Glutamatergic neuron (in vitro differentiated cells): ENCODE results near the gene HK1. TPM values are rescaled to one million over a fixed set of nuclear protein-coding genes. Genes with fewer than 3 reads are reported as not detected.
A peak's percentile ranks its signal among the peaks of the same experiment; 100 is the strongest.
"Not testable (repeated sequence)": the region's sequence is repeated elsewhere in the genome, so short reads cannot be mapped to it uniquely, and the experiment has no call there.

ENCODE experiments used
- DNase-seq: peaks from one replicate; pipeline ENCODE4 v3.0.0; 2022
- H3K27ac Mint-ChIP-seq: one replicate; pipeline ENCODE4 v1.8.0; 2020; ENCODE audit warnings: mild to moderate bottlenecking, mixed read lengths, inconsistent platforms; ENCODE audit not compliant: unreplicated experiment
- H3K27me3 Mint-ChIP-seq: one replicate; pipeline ENCODE4 v1.8.0; 2020; ENCODE audit warnings: mild to moderate bottlenecking, moderate library complexity, mixed read lengths, inconsistent platforms; ENCODE audit not compliant: unreplicated experiment
- H3K36me3 Mint-ChIP-seq: one replicate; pipeline ENCODE4 v1.8.0; 2020; ENCODE audit warnings: mild to moderate bottlenecking, mixed read lengths, inconsistent platforms; ENCODE audit not compliant: unreplicated experiment
- H3K4me1 Mint-ChIP-seq: one replicate; pipeline ENCODE4 v1.8.0; 2020; ENCODE audit warnings: mild to moderate bottlenecking, low read depth, mixed read lengths, inconsistent platforms; ENCODE audit not compliant: unreplicated experiment
- H3K4me3 Mint-ChIP-seq: one replicate; pipeline ENCODE4 v1.8.0; 2020; ENCODE audit warnings: mild to moderate bottlenecking, mixed read lengths, inconsistent platforms; ENCODE audit not compliant: unreplicated experiment
- H3K9me3 Mint-ChIP-seq: one replicate; pipeline ENCODE4 v1.8.0; 2020; ENCODE audit warnings: mild to moderate bottlenecking, moderate library complexity, mixed read lengths, inconsistent platforms; ENCODE audit not compliant: unreplicated experiment
- total RNA-seq: library from RNA; stranded (reverse); fragmentation: NEBNext Ultra II Directional; extraction: Animal tissue kit (Norgen Biotek cat#: 25700); gene quantifications from one replicate; pipeline ENCODE4 v1.2.1, GENCODE V29; 2021; ENCODE audit not compliant: unreplicated experiment
- TF ChIP-seq, protein P1 (sequence below): fragments of 200-600 bp; sonication (generic); IDR thresholded peaks from one replicate; pipeline ENCODE4 v1.5.0; 2021; ENCODE audit not compliant: partially characterized antibody, unreplicated experiment

The HK1 gene
- total RNA-seq, 1 donor from 2014 or later: 240 TPM

DNA sequence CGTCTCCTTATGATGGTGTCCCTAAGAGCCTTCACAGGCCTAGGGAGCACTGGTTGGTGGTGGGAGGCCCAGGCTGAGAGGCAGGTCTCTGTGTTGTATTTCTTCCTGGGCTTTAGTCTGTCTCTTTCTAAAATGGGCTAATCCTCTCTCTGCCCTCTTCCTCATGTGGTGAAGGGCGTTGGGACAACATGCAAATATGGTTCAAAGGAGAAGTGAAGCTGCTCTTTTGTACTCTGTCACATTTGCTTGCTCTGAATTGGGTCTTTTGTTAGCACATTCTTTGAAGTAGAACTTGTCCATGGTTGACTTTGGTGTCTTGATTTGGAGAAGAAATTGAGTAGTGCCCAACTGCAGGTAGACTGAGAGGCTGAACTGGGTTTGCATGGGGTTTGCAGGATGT lies 814 bp downstream of the HK1 start:
- Mint-ChIP-seq H3K9me3 (no peaks in the 10 kb centered on the region), H3K36me3 (peaks cover 9% of the 10 kb centered on the region), H3K27ac (no peak overlapping the region), H3K4me1 (no peaks in the 10 kb centered on the region), H3K4me3 (no peak overlapping the region), H3K27me3 (no peaks in the 10 kb centered on the region)
- DNase-seq: no peak
- TF ChIP-seq, protein P1, sequence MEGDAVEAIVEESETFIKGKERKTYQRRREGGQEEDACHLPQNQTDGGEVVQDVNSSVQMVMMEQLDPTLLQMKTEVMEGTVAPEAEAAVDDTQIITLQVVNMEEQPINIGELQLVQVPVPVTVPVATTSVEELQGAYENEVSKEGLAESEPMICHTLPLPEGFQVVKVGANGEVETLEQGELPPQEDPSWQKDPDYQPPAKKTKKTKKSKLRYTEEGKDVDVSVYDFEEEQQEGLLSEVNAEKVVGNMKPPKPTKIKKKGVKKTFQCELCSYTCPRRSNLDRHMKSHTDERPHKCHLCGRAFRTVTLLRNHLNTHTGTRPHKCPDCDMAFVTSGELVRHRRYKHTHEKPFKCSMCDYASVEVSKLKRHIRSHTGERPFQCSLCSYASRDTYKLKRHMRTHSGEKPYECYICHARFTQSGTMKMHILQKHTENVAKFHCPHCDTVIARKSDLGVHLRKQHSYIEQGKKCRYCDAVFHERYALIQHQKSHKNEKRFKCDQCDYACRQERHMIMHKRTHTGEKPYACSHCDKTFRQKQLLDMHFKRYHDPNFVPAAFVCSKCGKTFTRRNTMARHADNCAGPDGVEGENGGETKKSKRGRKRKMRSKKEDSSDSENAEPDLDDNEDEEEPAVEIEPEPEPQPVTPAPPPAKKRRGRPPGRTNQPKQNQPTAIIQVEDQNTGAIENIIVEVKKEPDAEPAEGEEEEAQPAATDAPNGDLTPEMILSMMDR: no peak

- Mint-ChIP-seq H3K27ac (no peak overlapping the region), H3K9me3 (no peaks in the 10 kb centered on the region), H3K36me3 (peaks cover 9% of the 10 kb centered on the region), H3K27me3 (no peaks in the 10 kb centered on the region), H3K4me3 (no peak overlapping the region), H3K4me1 (peaks cover 6% of the 10 kb centered on the region)
- TF ChIP-seq, protein P1: no peak
- no peak for DNase-seq
These were observed 3.5 kb downstream of the HK1 start for GRCh38 chr10:69281507-69282413.

DNA sequence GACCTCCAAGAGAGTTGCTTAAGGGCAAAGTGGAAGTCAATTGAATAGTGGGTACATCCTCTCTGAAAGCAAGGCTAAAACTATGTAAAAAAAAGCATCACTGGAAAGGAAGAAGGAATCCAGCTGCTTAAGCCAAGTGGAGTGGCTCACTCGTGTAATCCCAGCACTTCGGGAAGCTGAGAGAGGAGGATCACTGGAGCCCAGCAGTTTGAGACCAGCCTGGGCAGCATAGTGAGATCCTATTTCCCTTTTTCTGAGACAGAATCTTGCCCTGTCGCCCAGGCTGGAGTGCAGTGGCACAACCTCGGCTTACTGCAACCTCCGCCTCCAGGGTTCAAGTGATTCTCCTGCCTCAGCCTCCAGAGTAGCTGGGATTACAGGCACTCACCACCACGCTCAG lies 6.1 kb downstream of the HK1 start:
- not testable (repeated sequence) for H3K4me3 Mint-ChIP-seq, H3K9me3 Mint-ChIP-seq, H3K27ac Mint-ChIP-seq, H3K4me1 Mint-ChIP-seq, H3K27me3 Mint-ChIP-seq, DNase-seq, H3K36me3 Mint-ChIP-seq

DNA sequence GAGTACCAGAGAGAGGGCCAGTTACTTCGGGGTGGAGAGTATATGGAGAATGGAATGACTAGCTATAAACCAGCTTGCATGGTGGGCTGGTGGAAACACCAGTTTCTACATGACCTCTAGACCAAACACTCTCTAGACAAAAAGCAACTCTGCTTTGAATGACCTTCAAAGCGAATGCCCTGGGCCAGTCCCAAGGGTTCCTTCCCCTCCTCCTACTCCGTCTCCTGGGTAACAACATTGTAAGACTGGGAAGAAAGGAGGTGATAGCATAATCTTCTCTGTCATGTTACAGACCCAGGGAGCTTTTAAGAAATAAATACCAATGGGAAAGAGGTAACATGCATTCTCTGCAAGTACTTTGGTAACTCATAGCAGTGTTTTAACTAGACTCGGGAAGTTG lies 7.4 kb downstream of the HK1 start:
- DNase-seq: no peak

DNA sequence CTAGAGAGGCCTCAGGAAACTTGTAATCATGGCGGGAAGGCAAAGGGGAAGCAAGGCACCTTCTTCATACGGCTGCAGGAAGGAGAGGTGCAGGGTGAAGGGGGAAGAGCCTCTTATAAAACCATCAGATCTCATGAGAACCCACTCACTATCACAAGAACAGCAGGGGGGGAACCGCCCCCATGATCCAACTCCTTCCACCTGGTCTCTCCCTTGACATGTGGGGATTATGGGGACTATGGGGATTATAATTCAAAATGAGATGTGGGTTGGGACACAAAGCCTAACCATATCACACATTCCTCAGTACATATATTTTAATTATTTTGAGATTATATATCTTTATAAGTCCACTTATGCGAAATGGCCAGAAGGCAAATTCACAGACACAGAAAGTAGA lies 8.9 kb downstream of the HK1 start:
- no peak for DNase-seq
- Mint-ChIP-seq H3K4me3 (no peak overlapping the region), H3K9me3 (no peaks in the 10 kb centered on the region), H3K36me3 (peaks cover 2% of the 10 kb centered on the region), H3K4me1 (peaks cover 6% of the 10 kb centered on the region), H3K27me3 (no peaks in the 10 kb centered on the region), H3K27ac (peak overlapping the region; percentile 11)
- TF ChIP-seq, protein P1: no peak

More for the DNA sequence above, 7.4 kb downstream of the HK1 start:
- Mint-ChIP-seq H3K36me3 (peaks cover 9% of the 10 kb centered on the region), H3K4me1 (peaks cover 6% of the 10 kb centered on the region), H3K9me3 (no peaks in the 10 kb centered on the region), H3K4me3 (no peak overlapping the region), H3K27me3 (no peaks in the 10 kb centered on the region), H3K27ac (no peak overlapping the region)
- TF ChIP-seq, protein P1: no peak
